HG02571 (cell line): ENCODE data around the gene ABCA8.
"Not testable (repeated sequence)": the region's sequence is repeated elsewhere in the genome, so short reads cannot be mapped to it uniquely, and the experiment has no call there.

Experiments
- ATAC-seq: cut with Tn5 transposase; IDR thresholded peaks from one replicate; pipeline ENCODE4 v1.9.1; 2021; ENCODE audit warnings: mild to moderate bottlenecking, moderate library complexity; ENCODE audit not compliant: unreplicated experiment

ABCA8 gene

DNA sequence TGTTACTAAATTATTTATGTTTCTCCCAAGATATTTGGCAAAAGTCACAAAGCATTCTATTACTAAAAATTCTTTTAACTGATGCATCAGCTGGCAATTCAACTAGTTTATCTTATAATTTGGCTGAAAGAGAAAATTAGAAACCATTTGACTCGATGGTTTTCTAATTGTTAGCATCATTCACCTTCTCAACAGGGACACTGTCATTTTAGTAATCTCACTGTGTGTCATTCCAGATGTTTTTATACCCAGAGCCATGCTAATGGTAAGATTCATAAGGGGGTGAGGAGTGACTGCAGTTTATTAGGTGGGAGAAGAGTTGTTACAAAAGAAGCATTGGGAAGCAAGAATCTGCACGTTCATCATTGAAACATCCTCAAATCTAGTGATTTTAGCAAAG lies 124.9 kb downstream of the ABCA8 start:
- no peak for ATAC-seq

DNA sequence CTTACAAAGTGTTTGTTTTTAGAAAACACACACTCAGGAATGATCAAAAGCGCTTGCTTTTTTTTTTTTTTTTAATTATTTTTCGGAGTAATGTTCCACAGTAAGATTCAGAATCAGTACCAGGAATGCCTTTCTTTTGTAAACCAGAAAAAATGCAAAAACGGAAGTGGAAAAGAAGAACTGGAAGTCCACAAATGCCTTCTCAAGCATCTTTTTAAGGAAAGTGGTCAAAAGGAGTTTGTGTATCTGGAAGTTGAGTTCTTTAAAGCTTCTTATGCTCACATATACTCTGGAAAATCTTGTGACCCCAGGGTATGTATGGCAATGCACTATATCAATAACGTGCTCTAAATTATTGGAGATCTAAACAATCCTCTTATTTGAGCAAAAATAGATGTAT lies 126.0 kb downstream of the ABCA8 start:
- no peak for ATAC-seq

GRCh38 chr17:68824707-68825106 lies 130.5 kb downstream of the ABCA8 start:
- ATAC-seq = no peak

DNA sequence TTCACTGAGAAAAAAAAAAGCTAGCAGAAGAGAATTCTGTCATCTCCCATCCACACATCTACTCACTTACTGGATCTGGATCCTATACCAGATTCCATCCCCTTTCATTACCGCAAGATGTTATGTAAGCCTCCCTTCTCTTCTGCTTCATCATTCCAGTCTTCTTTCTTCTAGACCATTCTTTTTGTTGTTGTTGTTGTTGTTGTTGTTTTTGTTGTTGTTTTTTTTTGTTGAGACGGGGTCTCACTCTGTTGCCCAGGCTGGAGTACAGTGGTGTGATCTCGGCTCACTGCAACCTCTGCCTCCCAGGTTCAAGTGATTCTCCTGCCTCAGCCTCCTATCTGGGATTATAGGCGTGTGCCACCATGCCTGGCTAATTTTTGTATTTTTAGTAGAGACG lies 131.0 kb downstream of the ABCA8 start:
- not testable (repeated sequence) for ATAC-seq

GRCh38 chr17:68822719-68823289 lies 132.4 kb downstream of the ABCA8 start:
- ATAC-seq = no peak

GRCh38 chr17:68821860-68822696 lies 133.1 kb downstream of the ABCA8 start:
- no peak for ATAC-seq

GRCh38 chr17:68820825-68821481 lies 134.2 kb downstream of the ABCA8 start:
- no peak for ATAC-seq

DNA sequence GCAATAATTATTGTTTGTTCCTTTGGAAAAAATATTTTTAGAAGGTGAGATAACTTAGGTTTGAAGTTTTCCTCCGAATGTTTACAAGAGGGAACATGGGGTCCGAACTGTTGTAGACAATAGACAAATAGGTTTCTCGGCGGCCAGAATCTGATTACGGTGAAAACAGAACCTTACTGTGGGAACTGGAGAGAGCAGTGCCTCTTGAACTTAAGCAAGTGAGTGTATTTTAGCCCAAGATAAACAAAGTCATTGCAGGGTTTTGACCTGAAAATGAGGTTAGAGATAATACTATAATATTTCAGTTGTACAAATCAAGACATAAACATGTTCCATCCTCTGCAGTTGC lies 134.7 kb downstream of the ABCA8 start:
- no peak for ATAC-seq

DNA sequence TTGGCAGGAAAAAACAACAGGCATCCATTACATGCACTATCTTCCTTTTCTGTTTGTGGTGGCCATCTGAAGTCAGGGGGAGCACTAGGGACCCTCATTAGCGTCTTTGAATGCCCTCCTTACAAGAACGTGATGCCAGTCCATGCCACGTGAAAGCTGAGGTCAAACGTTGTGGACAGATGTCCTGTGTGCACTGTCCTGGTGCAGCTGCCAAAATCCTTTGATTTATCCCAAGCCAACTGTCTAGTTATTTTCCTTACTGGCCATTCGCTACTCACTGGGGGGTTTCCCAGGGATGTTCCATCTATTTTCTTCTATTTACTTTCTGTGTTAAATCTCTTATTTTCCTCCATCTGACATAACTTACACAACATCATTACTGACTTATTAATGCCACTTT lies 135.7 kb downstream of the ABCA8 start:
- ATAC-seq = no peak
